Eye (tissue), 1 donor: ENCODE data around the gene SERINC2.

Experiments
- DNase-seq: peaks from one replicate; pipeline ENCODE4 v3.0.0-alpha.2; 2015

Gene SERINC2

DNA sequence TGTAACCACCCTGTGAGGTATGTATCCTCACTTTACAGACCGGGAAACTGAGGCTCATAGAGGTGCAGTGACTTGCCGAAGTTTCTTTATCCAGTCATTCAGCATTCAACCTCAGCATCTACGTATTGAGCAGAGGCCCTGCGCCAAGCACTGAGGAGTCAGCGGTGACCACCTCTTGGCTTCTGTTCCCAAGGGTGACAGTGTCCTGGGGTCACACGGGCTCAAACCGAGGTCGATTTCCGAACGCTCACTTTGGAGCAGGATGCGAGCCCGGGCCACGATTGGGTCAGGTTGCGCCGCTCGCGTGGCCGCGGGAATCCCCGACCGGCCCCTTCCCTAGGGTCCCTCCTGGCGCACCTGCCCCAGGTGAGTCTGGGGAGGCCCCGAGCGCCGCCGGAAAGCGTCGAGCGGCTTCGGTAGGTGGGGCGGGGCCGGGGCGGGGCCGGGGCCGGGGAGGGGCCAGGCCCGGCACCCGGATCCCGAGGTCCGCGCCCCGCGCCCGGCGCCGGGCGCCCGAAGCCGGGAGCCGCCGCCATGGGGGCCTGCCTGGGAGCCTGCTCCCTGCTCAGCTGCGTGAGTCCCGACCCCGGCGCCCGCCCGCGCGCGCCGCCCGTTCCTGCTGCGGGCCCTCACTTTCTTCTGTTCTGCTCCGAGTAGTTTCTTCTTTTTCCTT is at the start of gene SERINC2:
Gene SERINC2 (plus strand): TSS at position 482 of the 673 bp plus-strand sequence. CDS start 53 bp downstream, at position 535.
- DNase-seq, result no peak

GRCh38 chr1:31364561-31365250 is 48.3 kb upstream of the SERINC2 start:
- DNase-seq, result peak; percentile 71

- DNase-seq, result no peak
Observed at GRCh38 chr1:31366796-31367195, 46.2 kb upstream of the SERINC2 start.

GRCh38 chr1:31368611-31369107 is 44.4 kb upstream of the SERINC2 start:
- DNase-seq, result no peak

DNA sequence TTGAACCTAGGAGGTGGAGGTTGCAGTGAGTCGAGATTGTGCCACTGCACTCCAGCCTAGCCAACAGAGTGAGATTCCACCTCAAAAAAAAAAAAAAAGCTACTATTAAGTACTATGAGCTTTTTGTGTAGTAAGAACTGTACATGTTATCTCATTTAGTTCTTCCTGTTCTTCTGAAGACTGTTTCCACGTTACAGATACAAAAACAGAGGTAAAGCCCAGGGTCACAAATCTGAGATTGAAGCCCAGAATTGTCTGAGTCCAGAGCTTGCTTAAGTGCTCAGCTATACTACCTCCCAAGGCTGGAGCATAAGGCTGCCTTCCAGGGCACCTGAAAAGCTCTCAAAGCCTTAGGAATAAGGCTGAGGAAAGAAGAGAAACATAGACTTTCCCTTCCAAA is 43.0 kb upstream of the SERINC2 start:
- DNase-seq, result no peak

GRCh38 chr1:31370565-31370964 is 42.4 kb upstream of the SERINC2 start:
- no peak for DNase-seq

GRCh38 chr1:31371121-31371959 is 41.7 kb upstream of the SERINC2 start:
- no peak for DNase-seq

- no peak for DNase-seq
Observed at GRCh38 chr1:31372051-31372450, 41.0 kb upstream of the SERINC2 start.

DNA sequence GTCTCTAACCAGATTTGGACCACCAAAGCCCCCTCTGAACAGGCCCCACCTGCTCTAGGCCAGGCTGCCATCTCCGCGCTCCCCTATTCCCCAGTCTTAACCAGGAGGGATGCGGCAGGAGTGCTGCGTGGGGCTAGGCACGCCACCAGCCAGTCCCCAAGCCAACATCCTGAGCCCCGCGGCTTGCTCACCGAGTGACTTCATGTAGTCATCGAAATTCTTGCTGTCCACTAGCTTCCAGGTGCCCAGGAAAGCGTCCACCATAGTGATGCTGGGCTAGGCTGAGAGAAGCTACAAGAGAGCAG is 40.3 kb upstream of the SERINC2 start:
- no peak for DNase-seq

- DNase-seq, result peak; percentile 94
Observed at GRCh38 chr1:31373056-31373896, 39.7 kb upstream of the SERINC2 start, which contains the start of gene FABP3. Gene FABP3, minus strand, starts transcription at chr1:31373076. Its CDS starts 62 bp downstream, at chr1:31373014.

DNA sequence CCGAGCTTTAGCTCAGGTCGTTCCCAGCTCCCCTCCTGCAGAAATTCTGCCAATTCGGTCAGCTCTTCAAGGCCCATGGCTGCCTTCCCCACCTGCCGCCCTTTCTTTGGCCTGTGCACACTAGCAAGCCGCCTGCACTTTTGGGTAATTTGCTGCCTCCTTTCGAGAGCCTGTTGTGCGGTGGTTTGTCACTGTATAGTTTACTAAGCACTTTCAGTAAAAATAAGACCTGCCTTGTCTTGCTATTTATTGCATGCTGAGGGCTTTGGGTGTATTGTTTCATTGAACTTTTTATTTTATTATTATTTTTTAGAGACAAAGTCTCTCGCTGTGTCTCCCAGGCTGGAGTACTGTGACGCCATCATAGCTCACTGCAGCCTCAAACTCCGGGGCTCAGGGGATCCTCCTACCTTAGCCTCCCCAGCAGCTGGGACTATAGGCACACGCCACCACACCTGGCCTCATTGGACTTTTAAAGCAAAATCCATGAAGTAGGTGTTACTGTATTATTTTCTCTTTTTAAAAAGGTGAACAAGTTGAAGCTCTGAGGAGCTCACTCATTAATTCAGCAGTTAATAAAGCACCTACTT is 39.0 kb upstream of the SERINC2 start:
- no peak for DNase-seq

DNA sequence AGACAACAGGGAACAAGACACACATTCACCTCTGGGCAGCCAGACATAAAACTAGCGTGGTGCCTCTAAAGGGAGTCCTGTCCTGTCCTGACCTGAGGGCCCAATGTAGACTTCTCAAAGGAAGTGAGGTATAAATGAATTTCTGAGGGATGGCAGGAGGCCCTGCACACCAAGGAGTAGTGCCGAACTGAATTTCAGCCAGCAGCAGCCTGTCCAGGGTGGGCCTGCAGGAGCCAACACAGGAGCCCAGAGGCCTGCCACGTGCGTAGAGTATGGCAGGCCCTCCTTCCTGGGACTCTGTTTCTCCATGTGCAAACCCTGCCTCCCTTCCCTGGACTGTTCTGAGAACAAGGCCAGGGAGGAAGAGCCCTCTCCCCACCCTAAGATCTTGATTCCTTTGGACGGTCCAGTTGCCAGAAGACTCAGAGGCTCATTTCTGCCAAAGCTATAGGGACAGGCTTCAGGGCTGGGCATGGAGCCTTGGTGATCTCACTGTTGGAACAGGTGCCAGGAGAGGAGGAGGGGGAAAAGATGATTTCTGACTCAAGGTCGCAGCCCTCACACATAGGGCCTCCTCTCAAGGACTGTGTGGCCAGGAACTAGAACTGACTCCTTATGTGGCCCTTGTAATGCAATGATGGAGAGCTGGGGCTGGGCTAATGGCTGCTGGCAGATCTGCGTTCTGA is 38.4 kb upstream of the SERINC2 start:
- peak; percentile 45 for DNase-seq

GRCh38 chr1:31376375-31377134 is 36.5 kb upstream of the SERINC2 start:
- DNase-seq, result peak; percentile 92

DNA sequence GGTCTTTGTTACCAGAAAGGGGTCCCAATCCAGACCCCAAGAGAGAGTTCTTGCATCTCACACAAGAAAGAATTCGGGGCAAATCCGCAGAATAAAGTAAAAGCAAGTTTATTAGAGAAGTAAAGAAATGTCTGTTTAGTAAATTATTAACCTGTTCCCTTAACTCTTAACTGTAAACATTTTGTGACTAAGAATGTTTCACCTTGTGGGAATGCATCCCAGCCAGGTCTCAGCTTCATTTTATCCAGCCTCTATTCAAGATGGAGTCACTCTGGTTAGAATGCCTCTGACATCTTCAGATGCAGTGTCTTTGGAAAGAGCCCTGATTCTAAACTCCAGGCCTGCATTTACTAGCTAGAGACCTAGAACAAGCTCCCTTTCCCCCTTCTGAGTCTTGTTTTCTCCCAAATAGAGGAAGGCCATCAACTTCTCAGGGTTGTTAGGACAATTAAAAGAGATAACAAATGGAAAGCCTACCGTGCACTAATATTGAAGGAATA is 35.6 kb upstream of the SERINC2 start:
- no peak for DNase-seq

DNA sequence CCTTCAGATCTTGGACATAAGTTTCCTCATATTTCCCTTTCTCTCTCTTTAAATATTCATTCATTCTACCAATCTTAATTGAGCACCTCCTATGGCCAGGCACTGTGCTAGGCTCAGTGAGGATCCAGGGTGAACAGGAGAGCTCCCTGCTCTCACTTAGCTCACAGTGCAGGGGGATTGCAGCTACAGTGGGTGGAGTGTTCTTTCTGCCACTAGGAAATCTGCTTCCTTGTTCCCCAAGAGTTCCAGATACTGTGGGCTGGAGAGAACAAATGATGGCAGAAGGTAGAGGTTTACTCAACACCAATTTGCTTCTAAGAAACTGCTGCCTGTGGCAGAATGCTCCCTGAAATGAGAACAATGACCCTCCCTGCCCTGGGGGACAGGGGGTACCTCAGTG is 35.0 kb upstream of the SERINC2 start:
- DNase-seq, result no peak

DNA sequence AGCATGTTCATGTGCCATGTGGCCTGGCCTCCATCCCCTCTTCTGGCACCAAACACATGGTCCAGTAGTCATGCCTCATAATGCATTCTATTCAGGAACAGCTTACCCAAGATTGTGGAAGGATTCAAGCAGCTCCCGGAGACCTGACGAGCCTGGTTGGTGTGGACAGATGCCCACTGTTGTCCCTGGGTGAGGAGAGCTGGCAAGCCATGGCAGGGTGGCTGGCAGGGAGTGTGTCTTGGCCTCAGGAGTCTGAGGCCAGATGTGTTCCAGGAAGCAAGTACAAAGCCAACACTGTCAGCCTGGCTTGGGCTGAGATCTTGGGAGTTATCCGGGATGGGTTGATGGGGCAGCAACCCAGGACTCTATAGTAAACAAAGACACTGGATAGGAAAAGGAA is 32.8 kb upstream of the SERINC2 start:
- DNase-seq, result no peak

- DNase-seq, result no peak
Observed at GRCh38 chr1:31381394-31382294, 31.4 kb upstream of the SERINC2 start.

- no peak for DNase-seq
Observed at GRCh38 chr1:31382379-31382989, 30.5 kb upstream of the SERINC2 start.

GRCh38 chr1:31383967-31384366 is 29.0 kb upstream of the SERINC2 start:
- DNase-seq, result no peak
